Measurements from ENCODE around the gene CHSY3.

- TF ChIP-seq, protein P1, sequence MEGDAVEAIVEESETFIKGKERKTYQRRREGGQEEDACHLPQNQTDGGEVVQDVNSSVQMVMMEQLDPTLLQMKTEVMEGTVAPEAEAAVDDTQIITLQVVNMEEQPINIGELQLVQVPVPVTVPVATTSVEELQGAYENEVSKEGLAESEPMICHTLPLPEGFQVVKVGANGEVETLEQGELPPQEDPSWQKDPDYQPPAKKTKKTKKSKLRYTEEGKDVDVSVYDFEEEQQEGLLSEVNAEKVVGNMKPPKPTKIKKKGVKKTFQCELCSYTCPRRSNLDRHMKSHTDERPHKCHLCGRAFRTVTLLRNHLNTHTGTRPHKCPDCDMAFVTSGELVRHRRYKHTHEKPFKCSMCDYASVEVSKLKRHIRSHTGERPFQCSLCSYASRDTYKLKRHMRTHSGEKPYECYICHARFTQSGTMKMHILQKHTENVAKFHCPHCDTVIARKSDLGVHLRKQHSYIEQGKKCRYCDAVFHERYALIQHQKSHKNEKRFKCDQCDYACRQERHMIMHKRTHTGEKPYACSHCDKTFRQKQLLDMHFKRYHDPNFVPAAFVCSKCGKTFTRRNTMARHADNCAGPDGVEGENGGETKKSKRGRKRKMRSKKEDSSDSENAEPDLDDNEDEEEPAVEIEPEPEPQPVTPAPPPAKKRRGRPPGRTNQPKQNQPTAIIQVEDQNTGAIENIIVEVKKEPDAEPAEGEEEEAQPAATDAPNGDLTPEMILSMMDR (IDR thresholded peaks at IDR 0.05; ENCODE audit: low read depth, low read length, poor library complexity, severe bottlenecking): no peak
- no peak for TF ChIP-seq EZH2phosphoT487 (IDR thresholded peaks at IDR 0.05; ENCODE audit: borderline replicate concordance, low read length)
These were observed 74.0 kb downstream of the CHSY3 start for GRCh38 chr5:129978270-129978669.
